Thyroid gland (tissue), 4 donors: Measurements from ENCODE around the gene CHRNB1.

Source experiments
- CTCF ChIP-seq, 6 experiments: fragments of 200-600 bp in 3 of 6; fragments of 450-650 bp in 3 of 6; sonication (generic) in 3 of 6; IDR thresholded peaks; one replicate each; pipeline ENCODE4 v1.5.1; 2016 to 2019; ENCODE audit warnings: antibody characterized with exemption in 6 of 6, mild to moderate bottlenecking in 2 of 6, inconsistent platforms in 1 of 6, moderate library complexity in 1 of 6
- POLR2A ChIP-seq, 2 donors: fragments of 450-650 bp; IDR thresholded peaks; one replicate each; pipeline ENCODE4 v1.6.1; 2017; ENCODE audit warnings: antibody characterized with exemption in 2 of 2, mild to moderate bottlenecking in 2 of 2, moderate library complexity in 1 of 2

- TF ChIP-seq CTCF (IDR thresholded peaks at IDR 0.05) (no peak), POLR2A (IDR thresholded peaks at IDR 0.05) (no peak)
These were observed 37.8 kb upstream of the CHRNB1 start for GRCh38 chr17:7407082-7407481.
